K562 (cell line): Measurements from ENCODE around the gene TMEM143. TPM values are rescaled to one million over a fixed set of nuclear protein-coding genes. Genes with fewer than 3 reads are reported as not detected.

ENCODE experiments used
- ARID3A ChIP-seq: IDR thresholded peaks from 2 replicates; pipeline ENCODE4 v1.6.1; 2012; ENCODE audit warnings: low read depth, low read length, improper control_type of control experiment, borderline replicate concordance
- CHD7 ChIP-seq: fragments of 200-600 bp; sonication (generic); IDR thresholded peaks from one replicate; pipeline ENCODE4 v1.6.1; 2012; ENCODE audit warnings: mild to moderate bottlenecking, low read depth, low read length, inconsistent platforms
- DMBX1 ChIP-seq: fragments of 250-450 bp; sonication (Bioruptor Pico); IDR thresholded peaks from 2 replicates; pipeline ENCODE4 v1.8.0; 2022; ENCODE audit warnings: inconsistent platforms, mild to moderate bottlenecking, moderate library complexity, borderline replicate concordance
- HNRNPUL1 ChIP-seq: fragments of 200-400 bp; formaldehyde crosslinking; IDR thresholded peaks from 2 replicates; pipeline ENCODE4 v1.6.1; 2017; ENCODE audit warnings: low read length
- JUNB ChIP-seq: fragments of 450-650 bp; formaldehyde crosslinking; conservative IDR thresholded peaks from 2 replicates; pipeline ENCODE4 v1.4.0; 2020; ENCODE audit warnings: mild to moderate bottlenecking
- KDM4B ChIP-seq, 2 experiments: fragments of 450-650 bp in 1 of 2; sonication (generic) in 1 of 2; IDR thresholded peaks; 2 replicates each; pipeline ENCODE4 v1.6.1; 2016 to 2017; ENCODE audit warnings: borderline replicate concordance in 2 of 2, antibody characterized with exemption in 1 of 2, low read depth in 1 of 2, mild to moderate bottlenecking in 1 of 2
- KDM5B ChIP-seq: fragments of 200-600 bp; sonication (generic); IDR thresholded peaks from 2 replicates; pipeline ENCODE4 v1.6.1; 2012; ENCODE audit warnings: low read depth, mild to moderate bottlenecking, moderate library complexity, low read length, control low read depth, inconsistent platforms; ENCODE audit not compliant: insufficient replicate concordance
- MAFG ChIP-seq: fragments of 450-650 bp; conservative IDR thresholded peaks from 2 replicates; pipeline ENCODE4 v1.6.1; 2016; ENCODE audit warnings: missing genetic modification characterization, missing compliant biosample characterization
- NFXL1 ChIP-seq: fragments of 450-650 bp; formaldehyde crosslinking; IDR thresholded peaks from 2 replicates; pipeline ENCODE4 v1.4.0; 2021; ENCODE audit warnings: mild to moderate bottlenecking
- PTBP1 ChIP-seq: fragments of 200-400 bp; formaldehyde crosslinking; IDR thresholded peaks from 2 replicates; pipeline ENCODE4 v1.6.1; 2017; ENCODE audit warnings: low read depth, low read length
- SAFB2 ChIP-seq: fragments of 200-400 bp; formaldehyde crosslinking; IDR thresholded peaks from 2 replicates; pipeline ENCODE4 v1.6.1; 2018; ENCODE audit warnings: borderline replicate concordance, low read length, low read depth, moderate library complexity; ENCODE audit not compliant: severe bottlenecking
- SMARCE1 ChIP-seq: fragments of 450-650 bp; IDR thresholded peaks from 2 replicates; pipeline ENCODE4 v1.7.1; 2016; ENCODE audit warnings: mild to moderate bottlenecking
- TAF7 ChIP-seq: fragments of 450-650 bp; IDR thresholded peaks from 2 replicates; pipeline ENCODE4 v1.6.1; 2016; ENCODE audit warnings: missing genetic modification characterization, missing compliant biosample characterization
- TBP ChIP-seq: optimal IDR thresholded peaks from 2 replicates; pipeline ENCODE3; 2011; ENCODE audit warnings: low read depth, low read length, improper control_type of control experiment
- XRCC5 ChIP-seq: fragments of 200-400 bp; formaldehyde crosslinking; IDR thresholded peaks from 2 replicates; pipeline ENCODE4 v1.6.1; 2017; ENCODE audit warnings: low read depth, mild to moderate bottlenecking, low read length
- ZBTB7A ChIP-seq: IDR thresholded peaks from 2 replicates; pipeline ENCODE4 v1.6.1; 2011; ENCODE audit warnings: low read depth, mild to moderate bottlenecking, low read length, moderate library complexity, borderline replicate concordance; ENCODE audit not compliant: control insufficient read depth
- ZNF778 ChIP-seq: fragments of 450-650 bp; formaldehyde crosslinking; IDR thresholded peaks from 2 replicates; pipeline ENCODE4 v1.4.0; 2020; ENCODE audit warnings: mild to moderate bottlenecking, moderate library complexity
- polyA plus RNA-seq, 8 experiments: library from polyadenylated mRNA; depleted of rRNA in 4 of 8; stranded (reverse) in 5 of 8; unstranded in 3 of 8; fragments of >200 nt; fragmentation: Nextera tagmentation in 2 of 8; fragmentation: Illumina TruSeq in 1 of 8; extraction: Ambion mirVana in 2 of 8; extraction: Trizol in 1 of 8; gene quantifications; 2 replicates each; pipeline versions ENCODE4 v1.2.1 to v1.2.3, GENCODE V29; 2011 to 2014; ENCODE audit warnings: inconsistent platforms in 1 of 8, missing spikeins in 1 of 8
- total RNA-seq, 7 experiments: library from RNA; depleted of rRNA in 6 of 7; stranded (reverse); fragments of >200 nt in 6 of 7; fragmentation: Illumina TruSeq in 2 of 7; extraction: Trizol in 2 of 7; gene quantifications; 2 replicates each; pipeline versions ENCODE4 v1.2.1 to v1.2.3, GENCODE V29; 2011 to 2021; ENCODE audit warnings: low replicate concordance in 1 of 7

Gene TMEM143
- total and polyA plus RNA-seq, 9 of the 15 experiments (the other 6 are each of a cell fraction or from before 2014, with no cell fraction given), result 0.66 to 8.8 (median 4.3) TPM

- TF ChIP-seq PTBP1, result peak; percentile 97
- TF ChIP-seq SAFB2, result no peak
- TF ChIP-seq ZBTB7A, result peak; percentile 25; the same call in 1 of the 2 replicates
- no peak for TF ChIP-seq JUNB (CRISPR knock-in tag)
- TF ChIP-seq ARID3A, result no peak
- TF ChIP-seq XRCC5, result peak; percentile 74; the same call in 1 of the 2 replicates
- no peak for TF ChIP-seq HNRNPUL1
- TF ChIP-seq TBP, result peak; percentile 24
- TF ChIP-seq TAF7 (tag), result no peak
- TF ChIP-seq MAFG (tag), result no peak
- peak; percentile 38; the same call in 1 of the 2 replicates for TF ChIP-seq SMARCE1
- TF ChIP-seq ZNF778, result no peak
- TF ChIP-seq CHD7, result no peak
- TF ChIP-seq KDM4B (IDR thresholded peaks at IDR 0.05; ENCODE audit: borderline replicate concordance in 2 of 2, low read depth in 1 of 2), result no peak
- TF ChIP-seq NFXL1 (CRISPR knock-in tag), result no peak
- TF ChIP-seq KDM5B, result no peak
- TF ChIP-seq DMBX1 (CRISPR knock-in tag), result no peak
These were observed 12.4 kb downstream of the TMEM143 start (continued) for GRCh38 chr19:48351341-48351752.
